ENCODE results near the gene SF3B2. TPM values are rescaled to one million over a fixed set of nuclear protein-coding genes. Genes with fewer than 3 reads are reported as not detected.
A peak's percentile ranks its signal among the peaks of the same experiment; 100 is the strongest.

Gene SF3B2
- polyA plus RNA-seq, 1 of the 3 experiments (the other 2 are of a cell fraction) = 128 TPM

GRCh38 chr11:66050581-66051231 is 1.5 kb upstream of the SF3B2 start:
- no peak overlapping the region; the same call in 1 of the 2 replicates for H2AFZ ChIP-seq (ENCODE audit: low read depth)

GRCh38 chr11:66051371-66051765 is 796 bp upstream of the SF3B2 start:
- H3K4me1 ChIP-seq (ENCODE audit: control insufficient read depth in 1 of 2, insufficient read depth in 2 of 2, low read depth in 1 of 2, low read length in 1 of 2) = peaks cover 15 to 40% of the 10 kb centered on the region in 2 experiments; a peak in 2 of 4 replicates
- H3K9me2 ChIP-seq = no peaks in the 10 kb centered on the region
- peak overlapping the region; percentile 95 for H3K9ac ChIP-seq
- WGBS (ENCODE audit: low lambda C conversion rate) = 52% methylated on average over 12 of the region's 12 CpGs
- ChIA-PET CTCF (interaction anchor here (0.7 to 6.7 kb wide), 8 partner anchors 12 to 167 kb away, joined by 3 to 101 read pairs (median 5); partner anchors contain the start of genes BANF1, EIF1AD and PACS1), POLR2A (interaction anchor here (1.3 to 2.4 kb wide), 3 partner anchors 9 to 48 kb away, joined by 3 to 8 read pairs (median 6); partner anchors contain the start of gene BANF1)
- H3K4me2 ChIP-seq = peak overlapping the region; percentile 86
- no peaks in the 10 kb centered on the region for H3K9me3 ChIP-seq
- DNase-seq = no peak
- H3K27me3 ChIP-seq (ENCODE audit: insufficient read depth) = no peaks in the 10 kb centered on the region
- peaks cover 20 to 30% of the 10 kb centered on the region in 2 experiments for H3K36me3 ChIP-seq (replicated peaks in 1 of 2; ENCODE audit: control insufficient read depth in 1 of 2, insufficient read depth in 2 of 2, low read length in 1 of 2)
- H3K79me2 ChIP-seq (ENCODE audit: insufficient read depth) = peaks cover 42% of the 10 kb centered on the region
- no peaks in the 10 kb centered on the region for H3F3A ChIP-seq (replicated peaks; ENCODE audit: insufficient read depth)
- peak overlapping the region; percentile 90 to 99 for H3K4me3 ChIP-seq (ENCODE audit: low read depth in 2 of 2, low read length in 1 of 2)
- peak overlapping the region; percentile 63 for H2AFZ ChIP-seq (ENCODE audit: low read depth)
- peak overlapping the region; percentile 81 to 94 for H3K27ac ChIP-seq (ENCODE audit: low read depth in 2 of 2, low read length in 1 of 2)
- TF ChIP-seq MAX (IDR thresholded peaks at IDR 0.05; ENCODE audit: low read depth) (no peak), RXRA (IDR thresholded peaks at IDR 0.05; ENCODE audit: borderline replicate concordance, low read depth) (no peak), USF2 (IDR thresholded peaks at IDR 0.05; ENCODE audit: borderline replicate concordance, low read depth, low read length) (no peak), USF1 (IDR thresholded peaks at IDR 0.05; ENCODE audit: borderline replicate concordance, low read depth) (no peak), EZH2phosphoT487 (IDR thresholded peaks at IDR 0.05; ENCODE audit: borderline replicate concordance, low read depth) (no peak), REST (IDR thresholded peaks at IDR 0.05; ENCODE audit: low read depth, low read length) (no peak), TCF12 (IDR thresholded peaks at IDR 0.05) (no peak), YY1 (IDR thresholded peaks at IDR 0.05; ENCODE audit: low read depth) (no peak)
- no peaks in the 10 kb centered on the region for H4K20me1 ChIP-seq (ENCODE audit: insufficient read depth)

More at GRCh38 chr11:66050581-66051231, 1.5 kb upstream of the SF3B2 start:
- peak; percentile 46 for DNase-seq
- Histone ChIP-seq H3K9me2 (no peaks in the 10 kb centered on the region), H3K9ac (peak overlapping the region; percentile 95; the same call in 1 of the 2 replicates), H4K20me1 (ENCODE audit: insufficient read depth) (no peaks in the 10 kb centered on the region), H3F3A (replicated peaks; ENCODE audit: insufficient read depth) (peaks cover 4% of the 10 kb centered on the region), H3K9me3 (no peaks in the 10 kb centered on the region), H3K36me3 (replicated peaks in 1 of 2; ENCODE audit: control insufficient read depth in 1 of 2, insufficient read depth in 2 of 2, low read length in 1 of 2) (peaks cover 14 to 23% of the 10 kb centered on the region in 2 experiments), H3K4me1 (ENCODE audit: control insufficient read depth in 1 of 2, insufficient read depth in 2 of 2, low read depth in 1 of 2, low read length in 1 of 2) (peaks cover 15 to 41% of the 10 kb centered on the region in 2 experiments; a peak in 2 of 4 replicates), H3K4me2 (peak overlapping the region; percentile 86), H3K27ac (ENCODE audit: low read depth in 2 of 2, low read length in 1 of 2) (peak overlapping the region; percentile 81 to 94), H3K27me3 (ENCODE audit: insufficient read depth) (no peaks in the 10 kb centered on the region), H3K4me3 (ENCODE audit: low read depth in 2 of 2, low read length in 1 of 2) (no peak overlapping the region), H3K79me2 (ENCODE audit: insufficient read depth) (peaks cover 36% of the 10 kb centered on the region)
- TF ChIP-seq TCF12 (IDR thresholded peaks at IDR 0.05) (no peak), CTCF (IDR thresholded peaks at IDR 0.05) (peak; percentile 18; the same call in 1 of the 2 replicates)
- ChIA-PET CTCF (interaction anchor here (0.7 to 6.7 kb wide), 5 partner anchors 17 to 166 kb away, joined by 3 to 101 read pairs (median 3); partner anchors contain the start of genes BANF1, EIF1AD and PACS1), POLR2A (interaction anchor here (2.4 kb wide), 1 partner anchor 48 kb away, joined by 8 read pairs; the partner anchor contains the start of gene BANF1)
- 96% methylated on average over 5 of the region's 5 CpGs for WGBS (ENCODE audit: low lambda C conversion rate)

Measured in SK-N-SH (cell line).